PFSK-1 (cell line): ENCODE measurements around the gene WWC1.

Source experiments
- FOXP2 ChIP-seq: optimal IDR thresholded peaks from 2 replicates; pipeline ENCODE3; 2011; ENCODE audit warnings: borderline replicate concordance, control low read depth, inconsistent platforms; ENCODE audit not compliant: insufficient read depth; ENCODE audit errors: extremely low read length, extremely low read depth
- POLR2AphosphoS5 ChIP-seq: IDR thresholded peaks from 2 replicates; pipeline ENCODE4 v1.6.1; 2012; ENCODE audit warnings: low read depth, mild to moderate bottlenecking, control low read depth, low read length, moderate library complexity
- SIN3A ChIP-seq: IDR thresholded peaks from 2 replicates; pipeline ENCODE4 v1.6.1; 2012; ENCODE audit warnings: mild to moderate bottlenecking, low read length, moderate library complexity, borderline replicate concordance; ENCODE audit not compliant: insufficient read depth
- TAF1 ChIP-seq: IDR thresholded peaks from 2 replicates; pipeline ENCODE4 v1.6.1; 2012; ENCODE audit warnings: low read length, control low read depth, borderline replicate concordance; ENCODE audit not compliant: insufficient read depth
- TF ChIP-seq, protein P1 (sequence below), 2 experiments: IDR thresholded peaks; 2 replicates each; pipeline versions ENCODE4 v1.6.1 to v1.8.0; 2011 to 2012; ENCODE audit warnings: low read depth in 2 of 2, low read length in 2 of 2, control low read depth in 1 of 2, inconsistent platforms in 1 of 2, mild to moderate bottlenecking in 1 of 2, moderate library complexity in 1 of 2; ENCODE audit not compliant: insufficient read depth in 1 of 2

DNA sequence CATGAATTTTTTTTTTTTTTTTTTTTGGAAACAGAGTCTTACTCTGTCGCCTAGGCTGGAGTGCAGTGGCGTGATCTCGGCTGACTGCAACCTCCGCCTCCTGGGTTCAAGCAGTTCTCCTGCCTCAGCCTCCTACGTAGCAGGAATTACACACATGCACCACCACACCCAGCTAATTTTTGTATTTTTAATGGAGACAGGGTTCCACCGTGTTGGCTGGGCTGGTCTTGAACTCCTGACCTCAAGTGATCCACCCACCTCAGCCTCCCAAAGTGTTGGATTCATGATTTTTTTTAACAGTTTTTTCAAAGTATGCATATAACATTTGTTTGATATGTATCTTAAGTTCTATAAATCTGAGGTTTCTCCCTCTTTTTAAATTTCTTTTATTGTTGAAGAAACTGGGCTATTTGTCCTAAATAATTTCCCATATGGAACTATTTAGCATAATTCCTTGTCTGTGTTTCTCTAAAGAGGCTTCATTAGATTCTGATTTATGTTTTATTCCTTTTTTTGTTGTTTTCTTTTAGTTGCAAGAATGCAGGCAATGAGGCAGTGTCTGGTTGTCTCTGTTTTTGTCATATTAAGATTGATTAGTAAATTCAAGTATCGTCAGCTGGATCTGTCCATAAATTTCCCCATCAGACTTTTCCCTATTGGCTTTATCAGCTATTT is 211.3 kb downstream of the WWC1 start:
- TF ChIP-seq, protein P1, sequence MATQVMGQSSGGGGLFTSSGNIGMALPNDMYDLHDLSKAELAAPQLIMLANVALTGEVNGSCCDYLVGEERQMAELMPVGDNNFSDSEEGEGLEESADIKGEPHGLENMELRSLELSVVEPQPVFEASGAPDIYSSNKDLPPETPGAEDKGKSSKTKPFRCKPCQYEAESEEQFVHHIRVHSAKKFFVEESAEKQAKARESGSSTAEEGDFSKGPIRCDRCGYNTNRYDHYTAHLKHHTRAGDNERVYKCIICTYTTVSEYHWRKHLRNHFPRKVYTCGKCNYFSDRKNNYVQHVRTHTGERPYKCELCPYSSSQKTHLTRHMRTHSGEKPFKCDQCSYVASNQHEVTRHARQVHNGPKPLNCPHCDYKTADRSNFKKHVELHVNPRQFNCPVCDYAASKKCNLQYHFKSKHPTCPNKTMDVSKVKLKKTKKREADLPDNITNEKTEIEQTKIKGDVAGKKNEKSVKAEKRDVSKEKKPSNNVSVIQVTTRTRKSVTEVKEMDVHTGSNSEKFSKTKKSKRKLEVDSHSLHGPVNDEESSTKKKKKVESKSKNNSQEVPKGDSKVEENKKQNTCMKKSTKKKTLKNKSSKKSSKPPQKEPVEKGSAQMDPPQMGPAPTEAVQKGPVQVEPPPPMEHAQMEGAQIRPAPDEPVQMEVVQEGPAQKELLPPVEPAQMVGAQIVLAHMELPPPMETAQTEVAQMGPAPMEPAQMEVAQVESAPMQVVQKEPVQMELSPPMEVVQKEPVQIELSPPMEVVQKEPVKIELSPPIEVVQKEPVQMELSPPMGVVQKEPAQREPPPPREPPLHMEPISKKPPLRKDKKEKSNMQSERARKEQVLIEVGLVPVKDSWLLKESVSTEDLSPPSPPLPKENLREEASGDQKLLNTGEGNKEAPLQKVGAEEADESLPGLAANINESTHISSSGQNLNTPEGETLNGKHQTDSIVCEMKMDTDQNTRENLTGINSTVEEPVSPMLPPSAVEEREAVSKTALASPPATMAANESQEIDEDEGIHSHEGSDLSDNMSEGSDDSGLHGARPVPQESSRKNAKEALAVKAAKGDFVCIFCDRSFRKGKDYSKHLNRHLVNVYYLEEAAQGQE (IDR thresholded peaks at IDR 0.05; ENCODE audit: insufficient read depth in 1 of 2, low read depth in 2 of 2, low read length in 2 of 2) = no peak
- no peak for TF ChIP-seq SIN3A
- TF ChIP-seq POLR2AphosphoS5 = no peak
- no peak for TF ChIP-seq TAF1
- TF ChIP-seq FOXP2 = no peak
